Epithelial cell of prostate (primary cell): ENCODE results near the gene SH3BP4.
A peak's percentile ranks its signal among the peaks of the same experiment; 100 is the strongest.

Experiments
- DNase-seq: peaks from one replicate; pipeline ENCODE4 v3.0.0-alpha.2; 2011; ENCODE audit warnings: low read depth, low spot score
- H3K27ac ChIP-seq: fragments of 450-650 bp; 2 replicates; pipeline ENCODE4 v1.5.1; 2017; ENCODE audit warnings: mild to moderate bottlenecking

Gene SH3BP4

GRCh38 chr2:234996069-234996940 is 44.5 kb downstream of the SH3BP4 start:
- H3K27ac ChIP-seq, result no peak overlapping the region
- no peak for DNase-seq

GRCh38 chr2:234996941-234997270 is 45.1 kb downstream of the SH3BP4 start:
- DNase-seq, result no peak
- H3K27ac ChIP-seq, result no peak overlapping the region

- no peak overlapping the region for H3K27ac ChIP-seq
- no peak for DNase-seq
Measured at GRCh38 chr2:234997389-234997788, 45.6 kb downstream of the SH3BP4 start.

- no peak for DNase-seq
- no peak overlapping the region for H3K27ac ChIP-seq
Measured at GRCh38 chr2:234998404-234999211, 46.8 kb downstream of the SH3BP4 start.

GRCh38 chr2:234999740-235000425 is 48.1 kb downstream of the SH3BP4 start:
- H3K27ac ChIP-seq, result no peak overlapping the region
- DNase-seq, result no peak

GRCh38 chr2:235000426-235001236 is 48.8 kb downstream of the SH3BP4 start:
- no peak for DNase-seq
- H3K27ac ChIP-seq, result no peak overlapping the region

GRCh38 chr2:235001237-235002133 is 49.7 kb downstream of the SH3BP4 start:
- H3K27ac ChIP-seq, result no peak overlapping the region
- no peak for DNase-seq

- no peak overlapping the region for H3K27ac ChIP-seq
- DNase-seq, result peak; percentile 43
Measured at GRCh38 chr2:235002198-235003095, 50.6 kb downstream of the SH3BP4 start.

GRCh38 chr2:235003096-235003775 is 51.4 kb downstream of the SH3BP4 start:
- H3K27ac ChIP-seq, result no peak overlapping the region
- DNase-seq, result no peak

- H3K27ac ChIP-seq, result no peak overlapping the region
- no peak for DNase-seq
Measured at GRCh38 chr2:235004329-235004903, 52.6 kb downstream of the SH3BP4 start.

- no peak for DNase-seq
- H3K27ac ChIP-seq, result no peak overlapping the region
Measured at GRCh38 chr2:235005023-235005422, 53.2 kb downstream of the SH3BP4 start.

- H3K27ac ChIP-seq, result no peak overlapping the region
- DNase-seq, result no peak
Measured at GRCh38 chr2:235005603-235006259, 53.9 kb downstream of the SH3BP4 start.

- no peak overlapping the region for H3K27ac ChIP-seq
- no peak for DNase-seq
Measured at GRCh38 chr2:235006461-235006860, 54.6 kb downstream of the SH3BP4 start.

- peak overlapping the region; percentile 88 for H3K27ac ChIP-seq
- no peak for DNase-seq
Measured at GRCh38 chr2:235006986-235007385, 55.2 kb downstream of the SH3BP4 start.

- peak overlapping the region; percentile 88 for H3K27ac ChIP-seq
- no peak for DNase-seq
Measured at GRCh38 chr2:235007664-235008457, 56.0 kb downstream of the SH3BP4 start.

- peak; percentile 76 for DNase-seq
Measured at GRCh38 chr2:235008584-235009044, 56.8 kb downstream of the SH3BP4 start.

More at GRCh38 chr2:235008584-235009044, 56.8 kb downstream of the SH3BP4 start:
- H3K27ac ChIP-seq, result peak overlapping the region; percentile 88
